ENCODE measurements around the gene PCYT1A. TPM values are rescaled to one million over a fixed set of nuclear protein-coding genes. Genes with fewer than 3 reads are reported as not detected.

Gene PCYT1A
- total RNA-seq, 2 experiments from 2014 or later: 27.4 to 28.4 TPM

DNA sequence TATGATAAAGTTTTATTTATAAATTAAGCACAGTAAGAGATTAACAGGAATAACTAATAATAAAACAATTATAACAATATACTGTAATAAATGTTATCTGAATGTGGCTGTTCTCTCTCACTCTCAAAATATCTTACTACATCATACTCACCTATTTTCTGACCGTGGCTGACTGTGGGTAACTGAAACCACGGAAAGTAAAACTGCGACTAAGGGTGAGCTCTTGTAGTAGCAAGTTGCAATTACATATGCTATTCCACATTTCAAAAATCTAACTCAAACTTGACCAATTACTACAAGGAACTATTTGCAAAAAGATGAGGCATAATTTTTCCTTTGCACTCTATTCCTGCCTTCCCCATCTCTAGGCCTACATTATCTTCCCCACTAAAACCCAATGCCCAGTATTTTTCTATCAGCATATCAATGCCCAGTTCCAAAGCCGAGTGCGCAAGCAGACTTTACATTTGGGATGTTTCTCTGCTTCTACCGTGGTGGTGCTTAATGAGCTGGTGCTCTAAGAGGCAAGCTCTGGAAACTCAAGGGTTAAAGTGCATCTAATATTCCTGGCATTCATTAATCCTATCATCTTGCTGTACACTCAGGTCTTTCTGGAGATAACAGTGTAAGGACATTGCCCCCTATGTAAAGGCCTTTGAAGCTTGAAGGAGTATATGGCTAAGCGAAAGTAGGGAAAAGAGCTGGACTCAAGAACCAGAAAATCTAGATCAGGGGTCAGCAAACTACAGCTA lies 6.7 kb downstream of the PCYT1A start:
- Mint-ChIP-seq H3K27me3 (ENCODE audit: low read depth) (no peaks in the 10 kb centered on the region), H3K36me3 (ENCODE audit: low read depth) (peaks cover 7% of the 10 kb centered on the region), H3K4me1 (ENCODE audit: low read depth) (peaks cover 63% of the 10 kb centered on the region), H3K9me3 (no peaks in the 10 kb centered on the region), H3K4me3 (no peak overlapping the region), H3K27ac (peak overlapping the region; percentile 0)
- DNase-seq: peak; percentile 61
- intact Hi-C loops (cut with micrococcal nuclease): no loop called here
- CTCF ChIA-PET: interaction anchor here (0.6 to 1.6 kb wide), 4 partner anchors 39 to 424 kb away, joined by 3 to 4 read pairs (median 3); no protein-coding TSS in a partner anchor

DNA sequence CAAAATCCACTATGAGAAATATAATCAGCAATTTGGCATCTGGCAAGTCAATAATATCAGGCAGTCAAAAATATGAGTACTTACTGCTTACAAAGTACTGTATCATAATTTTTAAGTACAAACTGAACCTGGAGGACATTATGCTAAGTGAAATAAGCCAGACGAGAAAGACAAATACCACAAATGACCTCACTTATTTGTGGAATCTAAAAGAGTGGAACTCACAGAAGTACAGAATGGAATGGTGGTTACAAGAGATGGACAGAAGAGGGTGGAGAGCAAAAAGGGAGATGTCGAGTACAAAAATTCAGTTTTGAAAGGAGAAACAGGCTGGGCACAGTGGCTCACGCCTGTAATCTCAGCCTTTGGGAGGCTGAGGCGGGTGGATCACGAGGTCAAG lies 12.4 kb downstream of the PCYT1A start:
- Mint-ChIP-seq H3K27me3 (ENCODE audit: low read depth) (no peaks in the 10 kb centered on the region), H3K4me1 (ENCODE audit: low read depth) (peaks cover 73% of the 10 kb centered on the region), H3K36me3 (ENCODE audit: low read depth) (peaks cover 18% of the 10 kb centered on the region), H3K4me3 (peak overlapping the region; percentile 45), H3K27ac (peak overlapping the region; percentile 94), H3K9me3 (peaks cover 1% of the 10 kb centered on the region)
- CTCF ChIA-PET: interaction anchor here (0.6 to 2.1 kb wide), 2 partner anchors 10 to 42 kb away, joined by 3 to 7 read pairs; no protein-coding TSS in a partner anchor
- DNase-seq: no peak
- intact Hi-C loops (cut with micrococcal nuclease): loop anchor here (2.0 kb wide), 1 partner anchor 158 kb away; the partner anchor contains the start of gene UBXN7

DNA sequence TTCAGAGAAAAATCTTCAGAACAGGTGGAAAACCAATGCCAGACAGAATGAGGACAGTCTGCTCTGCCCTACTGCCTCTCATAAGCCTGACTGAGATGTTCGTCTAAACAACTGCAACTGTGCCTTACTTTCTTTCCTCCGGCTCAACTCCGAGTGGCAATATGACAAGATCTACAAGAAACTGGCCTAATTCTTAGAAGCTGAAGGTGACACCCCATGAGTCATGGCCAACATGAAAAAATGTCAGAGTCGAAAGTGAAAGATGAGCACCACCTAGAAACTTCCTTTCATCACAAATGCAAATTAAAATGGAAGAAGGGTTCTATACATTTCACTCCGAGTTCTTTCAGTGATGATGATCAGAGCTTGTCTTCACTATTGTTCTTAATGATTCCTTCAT lies 12.9 kb downstream of the PCYT1A start:
- Mint-ChIP-seq H3K4me1 (ENCODE audit: low read depth) (peaks cover 73% of the 10 kb centered on the region), H3K27me3 (ENCODE audit: low read depth) (no peaks in the 10 kb centered on the region), H3K36me3 (ENCODE audit: low read depth) (peaks cover 19% of the 10 kb centered on the region), H3K27ac (peak overlapping the region; percentile 94), H3K9me3 (peaks cover 1% of the 10 kb centered on the region), H3K4me3 (peak overlapping the region; percentile 52)
- CTCF ChIA-PET: interaction anchor here (0.6 to 2.1 kb wide), 3 partner anchors 11 to 1752 kb away, joined by 3 to 7 read pairs (median 5); no protein-coding TSS in a partner anchor
- DNase-seq: peak; percentile 86
- intact Hi-C loops (cut with micrococcal nuclease): loop anchor here (1.0 to 2.0 kb wide), 7 partner anchors 13 to 228 kb away; partner anchors contain the start of genes DYNLT2B, PCYT1A, TFRC and UBXN7

DNA sequence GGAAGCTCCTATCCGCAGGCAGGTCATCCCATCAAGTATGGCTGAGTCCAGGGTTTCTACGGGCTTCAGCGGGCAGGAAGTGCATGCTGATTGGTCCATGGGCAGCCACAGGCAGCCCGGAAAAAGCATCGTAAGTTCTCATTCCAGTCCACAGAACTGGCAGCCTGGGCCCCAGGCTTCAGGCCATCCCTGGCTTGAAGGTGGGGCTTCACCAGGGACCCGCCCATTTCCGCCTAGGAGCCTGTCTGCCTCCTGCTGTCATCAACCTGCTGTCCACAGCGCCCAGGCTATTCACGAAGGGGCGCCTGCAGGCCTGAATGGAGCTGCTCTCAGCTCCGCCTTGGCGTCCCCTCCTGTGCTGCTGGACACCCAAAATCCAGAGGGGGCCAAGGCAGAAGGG lies 13.9 kb downstream of the PCYT1A start:
- H3K4me3 Mint-ChIP-seq: no peak overlapping the region
- H3K27ac Mint-ChIP-seq: peak overlapping the region; percentile 94
- CTCF ChIA-PET: interaction anchor here (0.5 to 1.5 kb wide), 5 partner anchors 10 to 249 kb away, joined by 3 to 7 read pairs (median 3); no protein-coding TSS in a partner anchor
- H3K36me3 Mint-ChIP-seq (ENCODE audit: low read depth): peaks cover 25% of the 10 kb centered on the region
- H3K9me3 Mint-ChIP-seq: peaks cover 1% of the 10 kb centered on the region
- intact Hi-C loops (cut with micrococcal nuclease): loop anchor here (1.0 to 2.0 kb wide), 7 partner anchors 14 to 229 kb away; partner anchors contain the start of genes DYNLT2B, PCYT1A, TFRC and UBXN7
- no peak for DNase-seq
- H3K4me1 Mint-ChIP-seq (ENCODE audit: low read depth): peaks cover 68% of the 10 kb centered on the region
- H3K27me3 Mint-ChIP-seq (ENCODE audit: low read depth): no peaks in the 10 kb centered on the region

DNA sequence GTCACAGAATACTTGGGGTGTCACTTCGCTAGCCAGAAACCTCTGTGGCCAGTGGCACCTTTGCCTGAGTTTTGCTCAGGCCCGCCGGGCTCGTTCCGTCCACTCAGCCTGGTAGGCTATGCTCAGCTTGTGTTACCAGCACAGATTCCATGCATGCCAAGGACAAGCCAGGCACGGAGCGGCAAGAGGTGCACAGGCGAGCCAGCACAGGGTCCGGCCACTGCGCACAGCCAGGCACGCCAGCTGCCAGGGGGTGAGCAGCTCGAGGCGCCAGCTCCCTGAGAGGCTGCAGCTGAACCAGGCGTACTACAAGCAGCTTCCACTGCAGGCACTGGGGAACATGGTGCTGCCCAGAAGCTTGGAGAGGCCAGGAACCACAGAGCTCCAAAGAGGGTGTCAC lies 14.7 kb downstream of the PCYT1A start:
- peak overlapping the region; percentile 94 for H3K27ac Mint-ChIP-seq
- peaks cover 24% of the 10 kb centered on the region for H3K36me3 Mint-ChIP-seq (ENCODE audit: low read depth)
- DNase-seq: no peak
- peaks cover 62% of the 10 kb centered on the region for H3K4me1 Mint-ChIP-seq (ENCODE audit: low read depth)
- no peaks in the 10 kb centered on the region for H3K27me3 Mint-ChIP-seq (ENCODE audit: low read depth)
- peaks cover 1% of the 10 kb centered on the region for H3K9me3 Mint-ChIP-seq
- CTCF ChIA-PET: interaction anchor here (0.5 to 1.5 kb wide), 11 partner anchors 10 to 249 kb away, joined by 3 to 7 read pairs (median 3); partner anchors contain the start of gene DYNLT2B
- H3K4me3 Mint-ChIP-seq: no peak overlapping the region
- intact Hi-C loops (cut with micrococcal nuclease): no loop called here

DNA sequence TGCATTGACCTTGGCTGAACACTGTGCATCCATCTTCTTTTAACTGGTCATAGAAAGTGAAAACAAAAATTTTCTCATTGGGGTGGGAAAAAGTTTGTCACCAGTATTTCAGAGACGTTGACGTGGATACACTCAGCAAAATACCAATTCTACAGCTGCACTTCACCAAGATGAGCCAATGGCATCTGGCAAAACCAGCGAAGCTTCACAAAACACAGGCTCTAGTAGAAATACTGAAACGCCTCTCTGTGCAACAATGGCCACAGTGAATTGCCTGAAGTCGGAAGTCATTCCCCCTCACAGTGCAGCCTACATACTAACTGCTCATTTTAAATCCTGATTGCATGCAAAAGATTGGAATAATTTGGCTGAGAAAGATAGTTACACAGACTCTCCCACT lies 17.0 kb downstream of the PCYT1A start:
- H3K9me3 Mint-ChIP-seq: peaks cover 1% of the 10 kb centered on the region
- no peak overlapping the region for H3K27ac Mint-ChIP-seq
- peaks cover 52% of the 10 kb centered on the region for H3K4me1 Mint-ChIP-seq (ENCODE audit: low read depth)
- H3K27me3 Mint-ChIP-seq (ENCODE audit: low read depth): no peaks in the 10 kb centered on the region
- intact Hi-C loops (cut with micrococcal nuclease): no loop called here
- DNase-seq: no peak
- peaks cover 22% of the 10 kb centered on the region for H3K36me3 Mint-ChIP-seq (ENCODE audit: low read depth)
- H3K4me3 Mint-ChIP-seq: no peak overlapping the region
- CTCF ChIA-PET: no interaction called here

DNA sequence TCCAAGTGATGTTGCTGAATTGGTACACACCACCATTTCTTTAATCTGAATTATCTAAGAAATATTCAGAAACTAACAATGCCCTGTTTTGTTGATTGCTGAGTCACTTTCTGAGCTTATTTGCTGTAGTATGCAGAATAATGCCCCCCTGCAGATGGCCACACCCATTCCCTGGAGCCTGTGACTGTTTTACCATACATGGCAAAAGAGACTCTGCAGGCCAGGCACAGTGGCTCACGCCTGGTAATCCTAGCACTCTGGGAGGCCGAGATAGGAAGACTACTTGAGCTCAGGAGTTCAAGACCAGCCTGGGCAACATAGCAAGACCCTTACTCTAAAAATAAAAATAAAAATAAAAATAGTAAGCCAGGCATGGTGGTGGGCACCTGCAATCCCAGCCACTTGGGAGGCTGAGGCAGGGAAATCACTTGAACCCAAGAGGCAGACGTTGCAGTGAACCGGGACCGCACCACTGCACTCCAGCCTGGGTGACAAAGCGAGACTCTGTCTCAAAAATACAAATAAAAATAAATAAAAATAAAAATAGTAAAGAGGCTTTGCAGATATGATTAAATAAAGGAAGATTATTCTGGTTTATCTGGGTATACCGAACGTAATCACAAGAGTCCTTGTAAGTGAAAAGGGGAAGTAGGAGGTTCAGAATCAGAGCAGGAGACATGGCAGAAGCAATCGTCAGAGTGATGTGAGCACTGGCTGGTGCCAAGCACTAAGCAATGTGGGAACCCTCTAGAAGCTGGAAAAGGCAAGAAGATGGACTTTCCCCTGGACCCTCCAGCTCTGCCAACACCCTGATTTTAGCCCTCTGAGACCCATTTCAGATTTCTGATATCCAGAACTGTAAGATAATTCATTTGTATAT lies 19.0 kb downstream of the PCYT1A start:
- Mint-ChIP-seq H3K4me3 (no peak overlapping the region), H3K27ac (no peak overlapping the region), H3K36me3 (ENCODE audit: low read depth) (peaks cover 21% of the 10 kb centered on the region), H3K9me3 (peaks cover 1% of the 10 kb centered on the region), H3K4me1 (ENCODE audit: low read depth) (peaks cover 35% of the 10 kb centered on the region), H3K27me3 (ENCODE audit: low read depth) (no peaks in the 10 kb centered on the region)
- no peak for DNase-seq
- intact Hi-C loops (cut with micrococcal nuclease): no loop called here
- CTCF ChIA-PET: interaction anchor here (0.6 to 2.0 kb wide), 3 partner anchors 137 to 343 kb away, joined by 3 to 5 read pairs (median 4); no protein-coding TSS in a partner anchor

DNA sequence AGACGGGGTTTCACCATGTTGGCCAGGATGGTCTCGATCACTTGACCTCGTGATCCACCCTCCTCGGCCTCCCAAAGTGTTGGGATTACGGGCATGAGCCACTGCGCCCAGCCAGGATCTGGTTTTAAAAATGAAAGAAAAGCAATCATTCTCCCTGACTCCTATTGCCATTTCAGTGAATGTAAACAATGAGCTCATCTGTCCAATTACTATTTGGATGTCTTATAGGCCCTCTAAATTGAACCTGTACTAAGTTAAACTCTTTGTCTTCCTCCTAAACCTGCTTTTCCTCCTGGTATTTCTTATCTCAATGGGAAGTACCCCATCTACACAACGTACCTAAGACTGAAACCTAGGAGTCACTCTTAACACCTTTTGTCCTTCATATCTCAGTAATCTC lies 23.7 kb downstream of the PCYT1A start:
- Mint-ChIP-seq H3K4me1 (ENCODE audit: low read depth) (peaks cover 4% of the 10 kb centered on the region), H3K4me3 (no peak overlapping the region)

DNA sequence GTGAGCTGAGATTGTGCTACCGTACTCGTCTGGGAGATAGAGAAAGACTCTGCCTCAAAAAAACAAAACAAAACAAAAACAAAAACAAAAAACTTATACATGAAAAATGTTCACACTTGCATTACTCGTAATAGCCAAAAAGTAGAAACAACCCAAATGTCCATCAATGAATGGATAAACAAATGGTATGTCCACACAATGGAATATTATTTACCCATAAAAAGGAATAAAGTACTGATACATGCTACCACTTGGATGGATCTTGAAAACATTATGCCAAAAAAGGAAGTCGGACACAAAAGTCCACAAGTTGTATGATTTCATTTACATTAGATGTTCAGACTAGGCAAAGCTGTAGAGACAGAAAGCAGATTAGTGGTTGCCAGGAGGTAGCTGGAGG lies 26.7 kb downstream of the PCYT1A start:
- no peaks in the 10 kb centered on the region for H3K9me3 Mint-ChIP-seq
- H3K27me3 Mint-ChIP-seq (ENCODE audit: low read depth): no peaks in the 10 kb centered on the region
- H3K27ac Mint-ChIP-seq: no peak overlapping the region
- no peak for DNase-seq
- H3K4me1 Mint-ChIP-seq (ENCODE audit: low read depth): peaks cover 2% of the 10 kb centered on the region
- peaks cover 5% of the 10 kb centered on the region for H3K36me3 Mint-ChIP-seq (ENCODE audit: low read depth)
- intact Hi-C loops (cut with micrococcal nuclease): no loop called here
- CTCF ChIA-PET: no interaction called here
- no peak overlapping the region for H3K4me3 Mint-ChIP-seq

More for the DNA sequence above, 23.7 kb downstream of the PCYT1A start:
- Mint-ChIP-seq H3K27ac (no peak overlapping the region), H3K27me3 (ENCODE audit: low read depth) (no peaks in the 10 kb centered on the region), H3K36me3 (ENCODE audit: low read depth) (peaks cover 9% of the 10 kb centered on the region), H3K9me3 (no peaks in the 10 kb centered on the region)
- DNase-seq: no peak
- CTCF ChIA-PET: no interaction called here
- intact Hi-C loops (cut with micrococcal nuclease): no loop called here

DNA sequence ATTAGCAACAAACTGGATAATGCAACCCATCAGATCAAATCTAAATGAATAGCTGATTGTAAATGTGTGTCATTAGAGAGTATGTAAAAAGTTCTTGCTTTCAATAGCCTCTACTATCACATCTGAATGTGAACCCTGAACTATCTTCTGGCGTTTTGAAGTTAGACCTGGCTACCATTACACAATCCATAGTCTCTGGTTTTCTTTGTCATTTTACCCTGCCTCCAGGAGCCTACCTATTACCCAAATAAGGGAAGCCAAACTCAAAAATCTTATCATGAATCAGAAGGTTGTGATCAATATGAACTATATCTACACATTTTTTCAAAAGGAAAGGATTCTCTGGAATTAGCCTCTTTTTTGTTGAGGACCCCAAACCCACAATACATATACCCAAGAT lies 31.8 kb downstream of the PCYT1A start:
- Mint-ChIP-seq H3K27me3 (ENCODE audit: low read depth) (no peaks in the 10 kb centered on the region), H3K4me3 (no peak overlapping the region), H3K36me3 (ENCODE audit: low read depth) (no peaks in the 10 kb centered on the region), H3K9me3 (no peaks in the 10 kb centered on the region), H3K27ac (no peak overlapping the region), H3K4me1 (ENCODE audit: low read depth) (peaks cover 1% of the 10 kb centered on the region)
- intact Hi-C loops (cut with micrococcal nuclease): no loop called here
- DNase-seq: no peak
- CTCF ChIA-PET: interaction anchor here (0.9 to 1.3 kb wide), 2 partner anchors 17 to 110 kb away, joined by 3 read pairs; no protein-coding TSS in a partner anchor

DNA sequence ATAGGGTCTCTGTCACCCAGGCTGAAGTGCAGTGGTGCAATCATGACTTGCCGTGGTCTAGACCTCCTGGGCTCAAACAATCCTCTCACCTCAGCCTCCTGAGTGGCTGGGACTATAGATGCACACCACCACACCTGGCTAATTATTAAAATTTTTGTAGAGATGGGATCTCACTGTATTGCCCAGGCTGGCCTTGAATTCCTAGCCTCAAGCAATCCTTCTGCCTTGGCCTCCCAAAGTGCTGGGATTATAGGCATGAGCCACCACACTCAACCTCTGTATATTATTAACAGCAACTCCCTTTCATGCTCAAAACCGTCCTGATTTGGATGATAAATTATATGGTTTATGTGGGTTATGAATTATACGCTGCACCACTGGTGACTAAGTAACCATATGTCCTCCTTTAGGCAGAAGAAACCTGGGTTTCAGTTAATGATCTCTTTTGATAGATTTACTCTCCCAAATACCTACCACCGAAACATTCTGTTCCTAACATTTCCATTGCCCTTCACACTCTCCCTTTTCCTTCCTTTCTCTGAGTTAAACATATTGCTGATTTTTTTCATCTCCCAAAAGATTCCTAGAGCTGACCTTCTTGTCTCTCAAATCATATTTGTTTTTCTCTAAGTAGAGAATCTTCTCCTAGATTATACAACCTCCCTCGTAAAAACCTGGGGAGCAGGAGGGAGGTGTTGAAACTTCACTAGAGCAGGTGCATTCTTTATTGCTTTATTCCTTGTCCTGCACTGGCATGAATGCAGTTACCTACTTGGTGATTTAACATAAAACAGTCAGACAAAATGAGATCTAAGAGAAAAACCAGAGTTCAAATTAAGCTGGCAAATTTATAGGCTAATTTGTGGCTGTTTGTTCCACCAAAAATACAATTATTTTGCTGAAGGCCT lies 32.9 kb downstream of the PCYT1A start:
- H3K9me3 Mint-ChIP-seq: no peaks in the 10 kb centered on the region
- intact Hi-C loops (cut with micrococcal nuclease): loop anchor here (5.0 kb wide), 1 partner anchor 178 kb away; the partner anchor contains the start of gene UBXN7
- H3K27me3 Mint-ChIP-seq (ENCODE audit: low read depth): no peaks in the 10 kb centered on the region
- DNase-seq: no peak
- peaks cover 1% of the 10 kb centered on the region for H3K4me1 Mint-ChIP-seq (ENCODE audit: low read depth)
- H3K4me3 Mint-ChIP-seq: no peak overlapping the region
- H3K27ac Mint-ChIP-seq: no peak overlapping the region
- no peaks in the 10 kb centered on the region for H3K36me3 Mint-ChIP-seq (ENCODE audit: low read depth)
- CTCF ChIA-PET: interaction anchor here (0.6 to 2.7 kb wide), 8 partner anchors 18 to 264 kb away, joined by 3 to 14 read pairs (median 3); partner anchors contain the start of gene UBXN7

Data from activated naive CD4-positive, alpha-beta T cell treated with anti-CD3 and anti-CD28 coated beads for 36 hours (primary cell).